HCT116 (cell line): Measurements from ENCODE around the gene CORO2A.

ENCODE experiments used
- CEBPB ChIP-seq: IDR thresholded peaks from 2 replicates; pipeline ENCODE4 v1.6.1; 2012; ENCODE audit warnings: low read depth
- CTCF ChIP-seq, 3 experiments: fragments of 200-600 bp in 1 of 3; sonication (generic) in 1 of 3; IDR thresholded peaks in 2 of 3; conservative IDR thresholded peaks in 1 of 3; 2 replicates each; pipeline ENCODE4 v1.5.1; 2012 to 2017; ENCODE audit warnings: low read depth in 2 of 3, low read length in 2 of 3, antibody characterized with exemption in 1 of 3, borderline replicate concordance in 1 of 3, control low read depth in 1 of 3, mild to moderate bottlenecking in 1 of 3, mixed read lengths in 1 of 3, mixed run types in 1 of 3, moderate library complexity in 1 of 3; ENCODE audit not compliant: insufficient read depth in 1 of 3
- EZH2 ChIP-seq: fragments of 200-600 bp; sonication (generic); IDR thresholded peaks from 2 replicates; pipeline ENCODE4 v1.6.1; 2017; ENCODE audit warnings: antibody characterized with exemption, mixed run types
- EZH2phosphoT487 ChIP-seq: fragments of 200-600 bp; IDR thresholded peaks from 2 replicates; pipeline ENCODE4 v1.6.1; 2018; ENCODE audit warnings: antibody characterized with exemption, borderline replicate concordance
- MAX ChIP-seq: IDR thresholded peaks from 2 replicates; pipeline ENCODE4 v1.6.1; 2012
- POLR2A ChIP-seq: IDR thresholded peaks from 2 replicates; pipeline ENCODE4 v1.7.0; 2011; ENCODE audit warnings: borderline replicate concordance; ENCODE audit not compliant: insufficient read depth, insufficient read length; ENCODE audit errors: extremely low read depth
- POLR2AphosphoS5 ChIP-seq: IDR thresholded peaks from 2 replicates; pipeline ENCODE4 v1.6.1; 2011; ENCODE audit warnings: mild to moderate bottlenecking, low read depth, low read length, moderate library complexity
- SP1 ChIP-seq: IDR thresholded peaks from 2 replicates; pipeline ENCODE4 v1.6.1; 2012; ENCODE audit warnings: low read depth
- TCF7L2 ChIP-seq: IDR thresholded peaks from 2 replicates; pipeline ENCODE4 v1.7.0; 2011; ENCODE audit warnings: borderline replicate concordance, inconsistent platforms; ENCODE audit not compliant: insufficient read depth, insufficient read length; ENCODE audit errors: extremely low read depth
- ZBTB33 ChIP-seq: IDR thresholded peaks from 2 replicates; pipeline ENCODE4 v1.6.1; 2011; ENCODE audit warnings: mild to moderate bottlenecking, low read length, moderate library complexity; ENCODE audit not compliant: insufficient replicate concordance; ENCODE audit errors: extremely low read depth
- ZFX ChIP-seq: fragments of 450-650 bp; IDR thresholded peaks from 2 replicates; pipeline ENCODE4 v1.6.1; 2017

DNA sequence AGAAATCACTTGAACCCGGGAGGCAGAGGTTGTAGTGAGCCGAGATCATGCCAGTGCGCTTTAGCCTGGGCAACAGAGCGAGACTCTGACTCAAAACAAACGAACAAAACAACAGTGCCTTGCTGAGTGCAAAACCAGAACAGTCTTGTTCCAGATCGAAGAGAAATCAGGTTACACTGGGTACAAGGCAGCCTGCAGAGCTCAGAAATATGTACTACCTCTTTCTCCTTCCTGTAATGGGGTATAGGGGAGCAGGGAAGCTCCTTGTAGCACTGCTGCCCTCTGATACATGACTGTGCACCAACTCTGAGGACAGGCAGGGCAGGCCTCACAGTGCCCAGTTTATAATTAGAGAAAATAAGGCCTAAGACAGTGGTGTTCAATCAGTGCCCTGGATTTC is 38.4 kb upstream of the CORO2A start:
- TF ChIP-seq CTCF (IDR thresholded peaks at IDR 0.05 in 2 of 3, conservative IDR thresholded peaks at IDR 0.05 in 1 of 3; ENCODE audit: borderline replicate concordance in 1 of 3, insufficient read depth in 1 of 3, low read depth in 2 of 3, low read length in 2 of 3): no peak
- TF ChIP-seq POLR2A: no peak
- TF ChIP-seq POLR2AphosphoS5: no peak
- TF ChIP-seq CEBPB: no peak
- no peak for TF ChIP-seq EZH2phosphoT487
- no peak for TF ChIP-seq EZH2
- TF ChIP-seq ZFX: no peak
- no peak for TF ChIP-seq ZBTB33
- no peak for TF ChIP-seq TCF7L2
- no peak for TF ChIP-seq MAX
- TF ChIP-seq SP1: no peak
